UCSD-AML1 (cell line): ENCODE results near the gene TDRD6.
"Not testable (repeated sequence)": the region's sequence is repeated elsewhere in the genome, so short reads cannot be mapped to it uniquely, and the experiment has no call there.

Experiments
- DNase-seq: peaks from one replicate; lab custom pipeline; 2025; ENCODE audit not compliant: unreplicated experiment; lab: John Stamatoyannopoulos, UW

TDRD6 gene

GRCh38 chr6:46741482-46741881 is 53.8 kb downstream of the TDRD6 start:
- DNase-seq = no peak

GRCh38 chr6:46741910-46742309 is 54.2 kb downstream of the TDRD6 start:
- DNase-seq = no peak

GRCh38 chr6:46743425-46744158 is 55.9 kb downstream of the TDRD6 start:
- DNase-seq = no peak

GRCh38 chr6:46744159-46744725 is 56.6 kb downstream of the TDRD6 start:
- not testable (repeated sequence) for DNase-seq

- DNase-seq = no peak
Measured at GRCh38 chr6:46745973-46746372, 58.3 kb downstream of the TDRD6 start.

GRCh38 chr6:46746696-46747095 is 59.0 kb downstream of the TDRD6 start, which contains the start of gene ANKRD66:
ANKRD66 (plus strand) TSS chr6:46746933; CDS start chr6:46751949, 5,016 bp downstream.
- DNase-seq = no peak

- DNase-seq = no peak
Measured at GRCh38 chr6:46748940-46749503, 61.3 kb downstream of the TDRD6 start.

- DNase-seq = no peak
Measured at GRCh38 chr6:46749731-46750130, 62.0 kb downstream of the TDRD6 start.

- DNase-seq = no peak
Measured at GRCh38 chr6:46751658-46752057, 64.0 kb downstream of the TDRD6 start.
